Endodermal cell (in vitro differentiated cells): ENCODE data around the gene BDKRB1. TPM values are rescaled to one million over a fixed set of nuclear protein-coding genes. Genes with fewer than 3 reads are reported as not detected.

Source experiments
- DNase-seq: peaks from one replicate; pipeline ENCODE4 v3.0.0-alpha.2; 2017
- H3K27ac ChIP-seq: 2 replicates; pipeline ENCODE4 v1.5.1; 2013; ENCODE audit warnings: mild to moderate bottlenecking, low read depth, low read length, moderate library complexity
- H3K27me3 ChIP-seq: 2 replicates; pipeline ENCODE4 v1.6.1; 2013; ENCODE audit warnings: mild to moderate bottlenecking, low read length, moderate library complexity; ENCODE audit not compliant: insufficient read depth, control insufficient read depth, poor library complexity, severe bottlenecking
- H3K36me3 ChIP-seq: 2 replicates; pipeline ENCODE4 v1.7.0; 2013; ENCODE audit warnings: mild to moderate bottlenecking, low read length, moderate library complexity; ENCODE audit not compliant: control insufficient read depth, insufficient read depth
- H3K4me1 ChIP-seq: one replicate; pipeline ENCODE4 v1.7.0; 2013; ENCODE audit warnings: low read length; ENCODE audit not compliant: control insufficient read depth, insufficient read depth
- H3K4me3 ChIP-seq: 2 replicates; pipeline ENCODE4 v1.5.1; 2013; ENCODE audit warnings: mild to moderate bottlenecking, low read length, moderate library complexity
- H3K9ac ChIP-seq: 2 replicates; pipeline ENCODE4 v1.6.1; 2013; ENCODE audit warnings: mild to moderate bottlenecking, low read length, moderate library complexity; ENCODE audit not compliant: poor library complexity, severe bottlenecking; ENCODE audit errors: extremely low read depth
- H3K9me3 ChIP-seq: 2 replicates; pipeline ENCODE4 v1.6.1; 2013; ENCODE audit warnings: mild to moderate bottlenecking, low read length, moderate library complexity; ENCODE audit not compliant: control insufficient read depth
- H3K27ac Mint-ChIP-seq: 2 replicates; pipeline ENCODE4 v1.8.0; 2020; ENCODE audit warnings: mixed read lengths
- H3K27me3 Mint-ChIP-seq: 2 replicates; pipeline ENCODE4 v1.8.0; 2021; ENCODE audit warnings: mild to moderate bottlenecking, mixed read lengths; ENCODE audit not compliant: insufficient read depth
- H3K36me3 Mint-ChIP-seq: 2 replicates; pipeline ENCODE4 v1.8.0; 2020; ENCODE audit warnings: low read depth, mixed read lengths
- H3K4me1 Mint-ChIP-seq: 2 replicates; pipeline ENCODE4 v1.8.0; 2020; ENCODE audit warnings: mixed read lengths
- H3K4me3 Mint-ChIP-seq: 2 replicates; pipeline ENCODE4 v1.8.0; 2020; ENCODE audit warnings: mild to moderate bottlenecking, moderate library complexity, mixed read lengths
- H3K9me3 Mint-ChIP-seq: 2 replicates; pipeline ENCODE4 v1.8.0; 2020; ENCODE audit warnings: mild to moderate bottlenecking, mixed read lengths
- CTCF ChIP-seq: fragments of 200-600 bp; sonication (generic); conservative IDR thresholded peaks from 2 replicates; pipeline ENCODE4 v1.5.0; 2021; ENCODE audit warnings: antibody characterized with exemption, mild to moderate bottlenecking
- WGBS, 2 experiments: methylation state at CpG; one replicate each; pipeline versions ENCODE4 v1.1.5 to v1.1.7; 2013; ENCODE audit warnings: missing lambda C conversion rate in 2 of 2, mixed read lengths in 1 of 2; ENCODE audit not compliant: insufficient coverage in 1 of 2, insufficient read length in 1 of 2; 5-methylcytosine and 5-hydroxymethylcytosine counted together
- total RNA-seq, 2 donors: library from RNA; stranded (reverse); fragmentation: NEBNext Ultra II Directional in 1 of 2; extraction: Animal tissue kit (Norgen Biotek cat#: 25700) in 1 of 2; gene quantifications; 2 replicates in 1 of 2; 3 replicates in 1 of 2; pipeline ENCODE4 v1.2.1, GENCODE V29; 2021

BDKRB1 gene
- total RNA-seq, 2 donors from 2014 or later = 0.24 TPM; not detected in 1

GRCh38 chr14:96249029-96249428, 7.0 kb upstream of the BDKRB1 start:
- Histone ChIP-seq H3K4me1 (no peaks in the 10 kb centered on the region), H3K27me3 (no peaks in the 10 kb centered on the region), H3K9me3 (no peaks in the 10 kb centered on the region), H3K27ac (no peak overlapping the region), H3K9ac (no peak overlapping the region), H3K4me3 (no peak overlapping the region), H3K36me3 (no peaks in the 10 kb centered on the region)
- Mint-ChIP-seq H3K27me3 (peaks cover 1% of the 10 kb centered on the region), H3K4me1 (no peaks in the 10 kb centered on the region), H3K27ac (no peak overlapping the region), H3K4me3 (no peak overlapping the region), H3K9me3 (no peaks in the 10 kb centered on the region), H3K36me3 (peaks cover 5% of the 10 kb centered on the region)
- WGBS, 2 experiments = 94 to 100% methylated on average over 1 to 5 of the region's 5 CpGs
- no peak for DNase-seq
- no peak for TF ChIP-seq CTCF

- Mint-ChIP-seq H3K9me3 (no peaks in the 10 kb centered on the region), H3K36me3 (no peaks in the 10 kb centered on the region), H3K4me3 (no peak overlapping the region), H3K27ac (no peak overlapping the region), H3K27me3 (peaks cover 1% of the 10 kb centered on the region), H3K4me1 (no peaks in the 10 kb centered on the region)
- H3K4me1 ChIP-seq = no peaks in the 10 kb centered on the region
- no peaks in the 10 kb centered on the region for H3K9me3 ChIP-seq
- TF ChIP-seq CTCF = no peak
- DNase-seq = no peak
- H3K27ac ChIP-seq = no peak overlapping the region
- 71 to 83% methylated on average over 2 to 3 of the region's 3 CpGs for WGBS, 2 experiments
- no peaks in the 10 kb centered on the region for H3K27me3 ChIP-seq
- H3K9ac ChIP-seq = no peak overlapping the region
- H3K4me3 ChIP-seq = no peak overlapping the region
- no peaks in the 10 kb centered on the region for H3K36me3 ChIP-seq
These were observed 5.5 kb upstream of the BDKRB1 start for GRCh38 chr14:96250485-96250884.

GRCh38 chr14:96251656-96252155, 4.3 kb upstream of the BDKRB1 start:
- Histone ChIP-seq H3K4me3 (no peak overlapping the region), H3K27ac (no peak overlapping the region), H3K9me3 (no peaks in the 10 kb centered on the region), H3K9ac (no peak overlapping the region), H3K27me3 (no peaks in the 10 kb centered on the region), H3K4me1 (no peaks in the 10 kb centered on the region), H3K36me3 (no peaks in the 10 kb centered on the region)
- 80 to 93% methylated on average over 1 to 4 of the region's 4 CpGs for WGBS, 2 experiments
- Mint-ChIP-seq H3K27ac (no peak overlapping the region), H3K9me3 (no peaks in the 10 kb centered on the region), H3K36me3 (no peaks in the 10 kb centered on the region), H3K4me3 (no peak overlapping the region), H3K27me3 (peaks cover 1% of the 10 kb centered on the region), H3K4me1 (no peaks in the 10 kb centered on the region)
- DNase-seq = no peak
- no peak for TF ChIP-seq CTCF
